Measurements from ENCODE around the gene SRPK3.

SRPK3 gene

DNA sequence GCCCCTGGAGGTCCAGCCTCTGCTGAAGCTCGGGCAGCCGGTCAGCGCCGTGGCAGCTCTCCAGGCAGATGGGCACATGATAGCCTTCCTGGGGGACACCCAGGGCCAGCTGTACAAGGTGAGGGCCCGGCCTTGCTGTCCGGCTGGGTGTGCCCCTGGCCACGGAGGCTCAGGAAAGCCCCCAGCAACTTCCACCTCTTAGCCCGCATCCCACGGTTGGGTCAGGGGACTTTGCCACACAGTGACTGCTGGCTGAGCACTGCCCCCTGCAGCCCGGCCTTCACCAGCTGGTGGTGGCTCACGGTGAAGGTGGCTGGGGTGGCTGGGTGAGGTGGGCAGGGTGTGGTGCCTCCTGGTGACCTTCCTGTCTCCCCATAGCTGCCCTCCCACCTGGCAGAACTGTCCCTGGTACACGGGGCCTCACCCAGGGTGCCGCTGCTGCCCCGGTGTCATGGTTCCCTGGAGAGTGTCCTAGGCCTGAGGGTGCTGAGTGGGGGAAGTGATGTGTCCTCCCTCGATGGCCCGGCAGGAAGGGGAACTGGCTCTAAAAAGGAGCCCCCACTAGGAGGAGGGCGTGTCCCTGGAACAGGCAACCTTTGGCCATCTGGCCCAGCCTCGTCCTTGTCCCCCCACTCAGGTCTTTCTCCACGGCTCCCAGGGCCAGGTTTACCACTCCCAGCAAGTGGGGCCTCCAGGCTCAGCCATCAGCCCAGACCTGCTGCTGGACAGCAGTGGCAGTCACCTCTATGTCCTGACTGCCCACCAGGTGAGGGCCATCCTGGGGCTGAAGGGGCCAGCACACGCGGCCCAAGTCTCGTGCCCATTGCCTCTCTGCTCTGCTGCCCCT, 12.3 kb upstream of the SRPK3 start:
- Histone ChIP-seq H4K20me1 (peaks cover 30% of the 10 kb centered on the region), H3K4me3 (no peak overlapping the region), H3K27me3 (no peaks in the 10 kb centered on the region; the same call in 1 of the 2 replicates), H3K36me3 (no peaks in the 10 kb centered on the region), H3K4me2 (peak overlapping the region; percentile 72), H3K4me1 (peaks cover 69% of the 10 kb centered on the region), H3K27ac (peak overlapping the region; percentile 58), H3K9ac (peak overlapping the region; percentile 29; the same call in 1 of the 2 replicates), H3K9me3 (peaks cover 11% of the 10 kb centered on the region; the same call in 1 of the 2 replicates)
- no peak for TF ChIP-seq Cebpa-rat (IDR thresholded peaks at IDR 0.05)

DNA sequence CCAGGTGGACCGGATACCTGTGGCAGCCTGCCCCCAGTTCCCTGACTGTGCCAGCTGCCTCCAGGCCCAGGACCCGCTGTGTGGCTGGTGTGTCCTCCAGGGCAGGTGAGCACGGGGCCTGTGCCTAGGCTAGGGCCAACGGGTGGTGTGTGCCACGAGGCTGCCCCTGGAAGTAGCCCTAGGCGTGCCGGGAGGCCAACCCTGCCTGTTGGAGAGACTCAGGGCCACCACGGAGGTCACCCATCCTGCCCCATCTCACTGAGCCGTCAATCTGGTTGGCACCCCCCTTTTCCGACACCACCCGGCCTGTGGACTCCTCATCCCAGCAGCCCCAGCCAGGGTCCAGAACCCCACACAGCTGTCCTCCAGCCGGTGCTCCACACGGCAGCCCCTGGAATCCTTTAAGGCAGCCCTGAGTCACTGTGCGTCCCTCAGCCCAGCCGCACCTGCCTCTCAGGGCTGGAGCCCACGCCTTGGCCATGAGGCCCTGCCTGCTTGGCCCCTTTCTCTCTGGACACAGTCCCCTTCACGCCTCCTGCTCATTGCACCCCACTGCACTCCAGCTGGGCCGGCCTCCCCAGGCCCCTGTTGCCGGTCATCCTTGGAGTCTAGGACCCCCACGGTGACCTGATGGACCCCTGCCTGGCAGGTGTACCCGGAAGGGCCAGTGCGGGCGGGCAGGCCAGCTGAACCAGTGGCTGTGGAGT, 11.5 kb upstream of the SRPK3 start:
- H3K27ac ChIP-seq, result peak overlapping the region; percentile 58; the same call in 1 of the 2 replicates
- H3K27me3 ChIP-seq, result no peaks in the 10 kb centered on the region; the same call in 1 of the 2 replicates
- no peaks in the 10 kb centered on the region for H3K36me3 ChIP-seq
- H3K4me2 ChIP-seq, result peak overlapping the region; percentile 72; the same call in 1 of the 2 replicates
- no peak overlapping the region for H3K4me3 ChIP-seq
- H3K4me1 ChIP-seq, result peaks cover 61% of the 10 kb centered on the region
- TF ChIP-seq Cebpa-rat (IDR thresholded peaks at IDR 0.05), result no peak
- peaks cover 17% of the 10 kb centered on the region; the same call in 1 of the 2 replicates for H3K9me3 ChIP-seq
- no peak overlapping the region for H3K9ac ChIP-seq
- H4K20me1 ChIP-seq, result peaks cover 22% of the 10 kb centered on the region

DNA sequence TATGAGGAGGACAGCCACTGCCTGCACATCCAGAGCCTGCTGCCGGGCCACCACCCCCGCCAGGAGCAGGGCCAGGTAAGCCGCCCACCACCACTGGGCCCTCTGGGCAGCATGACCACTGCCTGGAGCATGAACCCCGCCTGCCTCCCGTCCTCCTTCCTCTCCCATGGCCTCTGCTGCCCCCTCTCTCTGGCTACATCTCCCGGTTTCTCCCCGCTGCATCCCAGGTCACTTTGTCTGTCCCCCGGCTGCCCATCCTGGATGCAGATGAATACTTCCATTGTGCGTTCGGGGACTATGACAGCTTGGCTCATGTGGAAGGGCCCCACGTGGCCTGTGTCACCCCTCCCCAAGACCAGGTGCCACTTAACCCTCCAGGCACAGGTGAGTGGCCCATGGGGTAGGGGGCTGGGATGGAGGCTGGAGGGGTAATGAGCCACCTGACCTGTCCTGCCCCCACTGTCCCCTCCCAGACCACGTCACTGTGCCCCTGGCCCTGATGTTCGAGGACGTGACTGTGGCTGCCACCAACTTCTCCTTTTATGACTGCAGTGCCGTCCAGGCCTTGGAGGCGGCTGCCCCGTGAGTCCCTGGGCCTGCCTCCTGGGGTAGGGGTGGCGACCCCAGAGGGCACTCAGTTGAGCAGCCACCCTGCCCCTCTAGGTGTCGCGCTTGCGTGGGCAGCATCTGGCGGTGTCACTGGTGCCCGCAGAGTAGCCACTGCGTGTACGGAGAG, 10.8 kb upstream of the SRPK3 start:
- H3K27me3 ChIP-seq, result no peaks in the 10 kb centered on the region; the same call in 1 of the 2 replicates
- no peak for TF ChIP-seq Cebpa-rat (IDR thresholded peaks at IDR 0.05)
- H3K36me3 ChIP-seq, result no peaks in the 10 kb centered on the region
- H3K4me1 ChIP-seq, result peaks cover 54% of the 10 kb centered on the region
- H3K9ac ChIP-seq, result no peak overlapping the region
- no peak overlapping the region for H3K27ac ChIP-seq
- no peak overlapping the region for H3K4me3 ChIP-seq
- peaks cover 15% of the 10 kb centered on the region; the same call in 1 of the 2 replicates for H4K20me1 ChIP-seq
- H3K9me3 ChIP-seq, result peaks cover 25% of the 10 kb centered on the region; the same call in 1 of the 2 replicates
- no peak overlapping the region for H3K4me2 ChIP-seq

- no peak overlapping the region for H3K27ac ChIP-seq
- no peak overlapping the region for H3K9ac ChIP-seq
- H3K4me3 ChIP-seq, result no peak overlapping the region
- H3K9me3 ChIP-seq, result peaks cover 32% of the 10 kb centered on the region; the same call in 1 of the 2 replicates
- H3K27me3 ChIP-seq, result no peaks in the 10 kb centered on the region; the same call in 1 of the 2 replicates
- H3K4me2 ChIP-seq, result no peak overlapping the region
- no peaks in the 10 kb centered on the region for H3K36me3 ChIP-seq
- H3K4me1 ChIP-seq, result peaks cover 46% of the 10 kb centered on the region
- H4K20me1 ChIP-seq, result peaks cover 8% of the 10 kb centered on the region; the same call in 1 of the 2 replicates
- TF ChIP-seq Cebpa-rat (IDR thresholded peaks at IDR 0.05), result no peak
Measured at GRCh38 chrX:153770601-153771414, 10.0 kb upstream of the SRPK3 start.

DNA sequence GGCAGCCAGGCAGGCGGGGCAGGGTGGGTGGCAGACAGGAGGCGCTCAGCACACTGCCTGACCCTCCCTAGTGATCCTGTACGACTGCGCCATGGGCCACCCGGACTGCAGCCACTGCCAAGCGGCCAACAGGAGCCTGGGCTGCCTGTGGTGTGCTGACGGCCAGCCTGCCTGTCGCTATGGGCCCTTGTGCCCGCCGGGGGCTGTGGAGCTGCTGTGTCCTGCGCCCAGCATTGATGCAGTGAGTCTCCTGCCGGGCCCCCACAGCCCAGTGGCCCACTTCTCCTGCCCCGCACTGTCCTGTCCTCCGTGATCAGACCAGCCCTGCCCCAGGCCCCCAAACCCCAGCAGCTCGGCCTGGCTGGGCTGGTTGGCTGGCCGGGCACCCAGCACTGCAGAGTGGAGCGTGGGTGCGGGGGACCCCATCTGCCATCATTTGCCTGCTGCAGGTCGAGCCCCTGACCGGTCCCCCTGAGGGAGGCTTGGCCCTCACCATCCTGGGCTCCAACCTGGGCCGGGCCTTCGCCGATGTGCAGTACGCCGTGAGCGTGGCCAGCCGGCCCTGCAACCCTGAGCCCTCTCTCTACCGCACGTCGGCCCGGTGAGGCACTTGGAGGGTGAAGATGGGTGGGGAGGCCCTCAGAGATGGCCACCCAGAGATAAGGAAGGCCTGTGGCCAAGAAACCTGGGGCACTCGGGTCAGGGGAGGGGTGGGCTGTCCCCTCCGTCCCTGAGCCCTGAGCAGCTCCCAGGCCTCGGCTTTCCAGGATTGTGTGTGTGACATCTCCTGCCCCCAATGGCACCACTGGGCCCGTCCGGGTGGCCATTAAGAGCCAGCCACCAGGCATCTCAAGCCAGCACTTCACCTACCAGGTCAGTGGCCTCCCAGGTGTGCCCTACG, 9.2 kb upstream of the SRPK3 start:
- H3K9ac ChIP-seq, result no peak overlapping the region
- TF ChIP-seq Cebpa-rat (IDR thresholded peaks at IDR 0.05), result no peak
- no peak overlapping the region for H3K4me3 ChIP-seq
- peaks cover 37% of the 10 kb centered on the region for H3K4me1 ChIP-seq
- 0 out of 2 replicates have a peak, but pooled peaks cover 6% of the 10 kb centered on the region for H4K20me1 ChIP-seq
- no peaks in the 10 kb centered on the region for H3K27me3 ChIP-seq
- peaks cover 32% of the 10 kb centered on the region; the same call in 1 of the 2 replicates for H3K9me3 ChIP-seq
- H3K36me3 ChIP-seq, result no peaks in the 10 kb centered on the region
- H3K27ac ChIP-seq, result no peak overlapping the region
- no peak overlapping the region for H3K4me2 ChIP-seq

GRCh38 chrX:153772316-153773217, 8.3 kb upstream of the SRPK3 start:
- TF ChIP-seq Cebpa-rat (IDR thresholded peaks at IDR 0.05), result no peak

DNA sequence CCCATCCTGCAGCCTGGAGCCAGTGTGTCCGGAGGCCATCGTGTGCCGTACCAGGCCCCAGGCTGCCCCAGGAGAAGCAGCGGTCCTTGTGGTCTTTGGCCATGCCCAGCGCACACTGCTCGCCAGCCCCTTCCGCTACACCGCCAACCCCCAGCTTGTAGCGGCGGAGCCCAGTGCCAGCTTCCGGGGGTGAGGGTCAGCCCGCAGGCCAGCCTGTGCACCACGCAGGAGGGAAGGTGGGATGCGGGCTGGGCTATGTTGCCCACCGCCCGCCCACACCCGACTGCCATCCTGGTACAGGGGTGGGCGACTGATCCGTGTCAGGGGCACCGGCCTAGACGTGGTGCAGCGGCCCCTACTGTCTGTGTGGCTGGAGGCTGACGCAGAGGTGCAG, 7.6 kb upstream of the SRPK3 start:
- peaks cover 32% of the 10 kb centered on the region; the same call in 1 of the 2 replicates for H3K9me3 ChIP-seq
- no peak overlapping the region for H3K4me3 ChIP-seq
- 0 out of 2 replicates have a peak, but pooled peaks cover 6% of the 10 kb centered on the region for H4K20me1 ChIP-seq
- H3K4me1 ChIP-seq, result peaks cover 30% of the 10 kb centered on the region
- no peak overlapping the region for H3K27ac ChIP-seq
- no peaks in the 10 kb centered on the region for H3K36me3 ChIP-seq
- no peak for TF ChIP-seq Cebpa-rat (IDR thresholded peaks at IDR 0.05)
- H3K9ac ChIP-seq, result no peak overlapping the region
- no peaks in the 10 kb centered on the region; the same call in 1 of the 2 replicates for H3K27me3 ChIP-seq
- no peak overlapping the region for H3K4me2 ChIP-seq

More at GRCh38 chrX:153772316-153773217, 8.3 kb upstream of the SRPK3 start:
- Histone ChIP-seq H3K9ac (no peak overlapping the region), H3K36me3 (no peaks in the 10 kb centered on the region), H3K4me3 (no peak overlapping the region), H3K4me1 (peaks cover 30% of the 10 kb centered on the region), H3K27me3 (no peaks in the 10 kb centered on the region), H3K4me2 (peak overlapping the region; percentile 21), H4K20me1 (0 out of 2 replicates have a peak, but pooled peaks cover 6% of the 10 kb centered on the region), H3K27ac (no peak overlapping the region), H3K9me3 (peaks cover 32% of the 10 kb centered on the region; the same call in 1 of the 2 replicates)
